Measurements from ENCODE around the gene GDF11.

GRCh38 chr12:55704824-55705718 lies 37.9 kb upstream of the GDF11 start:
- TF ChIP-seq CTCF (IDR thresholded peaks at IDR 0.05 in 8 of 11, conservative IDR thresholded peaks at IDR 0.05 in 3 of 11) (no peak), POLR2AphosphoS5 (IDR thresholded peaks at IDR 0.05) (no peak), POLR2A (IDR thresholded peaks at IDR 0.05) (no peak)

Data from spleen (tissue), 7 donors.